ENCODE results near the gene ZNF775. TPM values are rescaled to one million over a fixed set of nuclear protein-coding genes. Genes with fewer than 3 reads are reported as not detected.

The ZNF775 gene
- polyA plus RNA-seq, 3 donors: 1.3 to 2.7 (median 1.4) TPM

DNA sequence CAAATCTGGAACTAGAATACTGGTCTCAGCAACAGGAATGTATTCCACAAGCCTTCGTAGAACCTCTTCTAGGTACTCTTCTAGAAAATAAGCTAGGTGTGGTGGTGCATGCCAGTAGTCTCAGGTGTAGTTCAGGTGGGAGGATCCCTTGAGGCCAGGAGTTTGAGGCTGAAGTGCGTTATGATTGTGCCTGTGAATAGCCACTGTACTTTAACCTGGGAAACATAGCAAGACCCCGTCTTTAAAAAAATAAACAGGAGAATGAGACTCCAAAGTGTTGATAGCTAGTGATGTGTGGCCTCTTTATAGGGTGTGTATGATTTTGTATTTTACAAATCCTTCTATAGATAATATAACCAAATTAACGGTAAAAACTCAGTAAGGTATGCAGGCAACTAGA lies 1.5 kb upstream of the ZNF775 start:
- no peak overlapping the region for H3K9ac ChIP-seq (ENCODE audit: insufficient read depth, low read length, poor library complexity, severe bottlenecking)
- H3K4me3 ChIP-seq (replicated peaks in 1 of 3; ENCODE audit: low read depth in 2 of 3, low read length in 3 of 3): no peak overlapping the region
- no peaks in the 10 kb centered on the region for H3K9me3 Mint-ChIP-seq
- no peak for TF ChIP-seq CTCF (IDR thresholded peaks at IDR 0.05)
- H3K4me2 ChIP-seq (replicated peaks; ENCODE audit: extremely low read depth, low read length, poor library complexity, severe bottlenecking): no peak overlapping the region
- peaks cover 18 to 39% of the 10 kb centered on the region in 2 donors for H3K36me3 Mint-ChIP-seq
- H3K27me3 Mint-ChIP-seq (ENCODE audit: low read depth in 3 of 3): peaks cover 0 to 1% (median 0%) of the 10 kb centered on the region in 3 donors
- 100% methylated on average over 1 of the region's 4 CpGs for WGBS (ENCODE audit: insufficient coverage)
- H3K4me3 Mint-ChIP-seq: no peak overlapping the region
- no peak overlapping the region for H3K27ac ChIP-seq (ENCODE audit: low read depth in 1 of 2, low read length in 2 of 2)
- H3K79me2 ChIP-seq (ENCODE audit: insufficient read depth, low read length): peaks cover 45% of the 10 kb centered on the region
- H4K20me1 ChIP-seq (ENCODE audit: insufficient read depth, low read length): peaks cover 25% of the 10 kb centered on the region
- no peak for DNase-seq
- no peak overlapping the region for H2AFZ ChIP-seq (ENCODE audit: insufficient read depth, low read depth, low read length, poor library complexity, severe bottlenecking)
- peaks cover 20% of the 10 kb centered on the region in 2 donors for H3K36me3 ChIP-seq (replicated peaks in 1 of 2; ENCODE audit: control insufficient read depth in 1 of 2, insufficient read depth in 2 of 2, low read length in 2 of 2)
- intact Hi-C loops (cut with micrococcal nuclease): loop anchor here in 1 of 2 donors (1.0 to 10.0 kb wide), 2 partner anchors 7 to 707 kb away; partner anchors contain the start of genes AGAP3, FASTK and TMUB1
- no peaks in the 10 kb centered on the region for H3K9me3 ChIP-seq (replicated peaks in 1 of 2; ENCODE audit: control insufficient read depth in 1 of 2, insufficient read depth in 1 of 2, low read length in 2 of 2)
- peaks cover 42% of the 10 kb centered on the region for H3K4me1 Mint-ChIP-seq
- no peaks in the 10 kb centered on the region for H3K27me3 ChIP-seq (ENCODE audit: control insufficient read depth in 2 of 2, insufficient read depth in 2 of 2, low read length in 2 of 2)
- peak overlapping the region in 6 of 7 donors; percentile 10 to 86 (median 76) for H3K27ac Mint-ChIP-seq
- H3K4me1 ChIP-seq (ENCODE audit: control insufficient read depth in 1 of 2, insufficient read depth in 2 of 2, low read length in 2 of 2): peaks cover 30 to 35% of the 10 kb centered on the region in 2 donors

DNA sequence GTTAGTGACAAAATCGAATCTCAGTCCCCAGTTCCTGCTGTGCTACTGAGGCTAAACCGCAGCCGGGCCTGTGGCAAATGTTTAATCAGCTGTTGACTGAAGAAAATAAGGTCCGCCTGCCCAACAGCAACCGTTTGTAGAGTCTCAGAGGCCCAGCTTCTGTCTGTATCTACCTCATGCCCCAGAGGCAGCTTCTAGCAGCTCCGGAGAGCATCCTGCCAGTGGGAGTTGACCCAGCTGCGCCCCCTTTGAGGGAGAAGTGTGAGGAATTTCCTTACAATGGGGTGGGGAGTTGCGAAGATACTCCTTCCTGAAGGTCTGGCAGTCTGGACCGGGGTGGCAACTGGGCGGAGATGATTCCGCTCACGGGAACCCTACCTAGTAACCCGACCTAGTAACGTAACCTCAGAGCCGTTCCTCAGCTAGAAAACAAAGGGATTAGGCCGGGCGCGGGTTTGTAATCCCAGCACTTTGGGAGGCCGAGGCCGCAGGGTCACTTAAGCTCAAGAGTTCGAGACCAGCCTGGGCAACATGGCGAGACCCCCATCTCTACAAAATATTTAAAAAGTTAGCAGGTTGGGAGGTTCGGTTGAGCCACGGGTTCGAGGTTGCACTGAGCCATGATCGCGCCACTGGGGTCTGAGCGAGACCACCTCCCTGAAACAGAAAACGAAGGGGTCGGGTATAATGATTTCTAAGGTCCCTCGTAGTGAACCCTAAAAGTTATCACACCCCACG lies 846 bp upstream of the ZNF775 start:
- Histone ChIP-seq H3K4me1 (ENCODE audit: control insufficient read depth in 1 of 2, insufficient read depth in 2 of 2, low read length in 2 of 2) (peaks cover 30 to 35% of the 10 kb centered on the region in 2 donors), H3K36me3 (replicated peaks in 1 of 2; ENCODE audit: control insufficient read depth in 1 of 2, insufficient read depth in 2 of 2, low read length in 2 of 2) (peaks cover 13 to 14% of the 10 kb centered on the region in 2 donors), H3K27me3 (ENCODE audit: control insufficient read depth in 2 of 2, insufficient read depth in 2 of 2, low read length in 2 of 2) (no peaks in the 10 kb centered on the region), H2AFZ (ENCODE audit: insufficient read depth, low read depth, low read length, poor library complexity, severe bottlenecking) (peak overlapping the region; percentile 95), H3K9ac (ENCODE audit: insufficient read depth, low read length, poor library complexity, severe bottlenecking) (peak overlapping the region; percentile 84), H3K79me2 (ENCODE audit: insufficient read depth, low read length) (peaks cover 41% of the 10 kb centered on the region), H3K9me3 (replicated peaks in 1 of 2; ENCODE audit: control insufficient read depth in 1 of 2, insufficient read depth in 1 of 2, low read length in 2 of 2) (no peaks in the 10 kb centered on the region), H3K4me2 (replicated peaks; ENCODE audit: extremely low read depth, low read length, poor library complexity, severe bottlenecking) (peak overlapping the region; percentile 97), H4K20me1 (ENCODE audit: insufficient read depth, low read length) (peaks cover 19% of the 10 kb centered on the region), H3K27ac (ENCODE audit: low read depth in 1 of 2, low read length in 2 of 2) (peak overlapping the region; percentile 70 to 77), H3K4me3 (replicated peaks in 1 of 3; ENCODE audit: low read depth in 2 of 3, low read length in 3 of 3) (peak overlapping the region; percentile 71 to 96 (median 83))
- intact Hi-C loops (cut with micrococcal nuclease): loop anchor here in 1 of 2 donors (1.0 to 10.0 kb wide), 2 partner anchors 8 to 707 kb away; partner anchors contain the start of genes AGAP3, FASTK and TMUB1
- H3K9me3 Mint-ChIP-seq: no peaks in the 10 kb centered on the region
- WGBS (ENCODE audit: insufficient coverage): 1% methylated on average over 21 of the region's 32 CpGs
- DNase-seq: peak in 2 of 3 donors; percentile 36 to 47
- peak overlapping the region; percentile 78 to 82 for H3K4me3 Mint-ChIP-seq
- peaks cover 14 to 32% of the 10 kb centered on the region in 2 donors for H3K36me3 Mint-ChIP-seq
- TF ChIP-seq CTCF (IDR thresholded peaks at IDR 0.05): no peak
- H3K4me1 Mint-ChIP-seq: peaks cover 43% of the 10 kb centered on the region
- peak overlapping the region; percentile 50 to 84 (median 78) for H3K27ac Mint-ChIP-seq
- peaks cover 0 to 1% (median 0%) of the 10 kb centered on the region in 3 donors for H3K27me3 Mint-ChIP-seq (ENCODE audit: low read depth in 3 of 3)
